Liver (tissue), 2 donors: Measurements from ENCODE around the gene PDZD2.

Experiments
- EGR1 ChIP-seq, 2 donors: IDR thresholded peaks; 2 replicates each; pipeline ENCODE4 v1.6.1; 2016 to 2018; ENCODE audit warnings: antibody characterized with exemption in 2 of 2, low read depth in 2 of 2
- SP1 ChIP-seq: IDR thresholded peaks from 2 replicates; pipeline ENCODE4 v1.6.1; 2018; ENCODE audit warnings: antibody characterized with exemption, mild to moderate bottlenecking
- TAF1 ChIP-seq: conservative IDR thresholded peaks from 2 replicates; pipeline ENCODE4 v1.6.1; 2016; ENCODE audit warnings: antibody characterized with exemption, mild to moderate bottlenecking
- donor health status: healthy.

- TF ChIP-seq EGR1 (IDR thresholded peaks at IDR 0.05; ENCODE audit: low read depth in 2 of 2): no peak
- TF ChIP-seq SP1: no peak
- no peak for TF ChIP-seq TAF1
Observed at GRCh38 chr5:31957151-31957550, 318.2 kb downstream of the PDZD2 start.
